Lower leg skin (tissue), 4 donors: ENCODE results near the gene TFAP2E. TPM values are rescaled to one million over a fixed set of nuclear protein-coding genes. Genes with fewer than 3 reads are reported as not detected.

ENCODE experiments used
- DNase-seq, 2 donors: peaks; one replicate each; pipeline ENCODE4 v3.0.0-alpha.2; 2019; ENCODE audit warnings: low spot score in 2 of 2
- H3K4me3 ChIP-seq: fragments of 200-600 bp; sonication (generic); 2 replicates; pipeline ENCODE4 v1.5.1; 2017; ENCODE audit warnings: mild to moderate bottlenecking, low read depth; ENCODE audit not compliant: poor library complexity, severe bottlenecking
- CTCF ChIP-seq, 3 donors: fragments of 450-650 bp; IDR thresholded peaks; one replicate each; pipeline ENCODE4 v1.5.1; 2016; ENCODE audit warnings: antibody characterized with exemption in 3 of 3, mild to moderate bottlenecking in 3 of 3, moderate library complexity in 2 of 3
- POLR2A ChIP-seq, 2 donors: fragments of 450-650 bp; IDR thresholded peaks; one replicate each; pipeline ENCODE4 v1.6.1; 2016 to 2017; ENCODE audit warnings: antibody characterized with exemption in 2 of 2, mild to moderate bottlenecking in 1 of 2, moderate library complexity in 1 of 2
- WGBS, 2 donors: methylation state at CpG; one replicate each; pipeline ENCODE4 v1.1.5; 2018; 5-methylcytosine and 5-hydroxymethylcytosine counted together
- intact Hi-C: fragments of 100-400 bp; cut with DNase I; formaldehyde crosslinking; loops from one replicate; pipeline ENCODE4 v1.15.0; 2023; ENCODE audit warnings: low total_unique reads
- total RNA-seq, 4 donors: library from RNA; depleted of rRNA; stranded (reverse); fragments of >200 nt; gene quantifications; one replicate each; pipeline ENCODE4 v1.1.0, GENCODE V29; 2016

The TFAP2E gene
- total RNA-seq, result 1 to 10 TPM; 4.2 to 5.7 (median 4.8) TPM

GRCh38 chr1:35573198-35574124, at the start of gene TFAP2E:
Gene TFAP2E, plus strand, starts transcription at chr1:35573314. Its CDS starts 264 bp downstream, at chr1:35573578.
- TF ChIP-seq CTCF (IDR thresholded peaks at IDR 0.05) (no peak), POLR2A (IDR thresholded peaks at IDR 0.05) (no peak)
- peak within 1 kb of the TSS; percentile 47 for H3K4me3 ChIP-seq
- intact Hi-C loops, result loop anchor here (5.0 kb wide), 1 partner anchor 144 kb away; the partner anchor contains the start of gene C1orf216

GRCh38 chr1:35524106-35524505, 49.0 kb upstream of the TFAP2E start:
- TF ChIP-seq CTCF (IDR thresholded peaks at IDR 0.05) (no peak), POLR2A (IDR thresholded peaks at IDR 0.05) (no peak)
- no peak for DNase-seq
- H3K4me3 ChIP-seq, result no peak overlapping the region
- intact Hi-C loops, result no loop called here
- WGBS, 2 donors, result 60 to 63% methylated on average over 2 of the region's 2 CpGs

More at GRCh38 chr1:35573198-35574124, at the start of gene TFAP2E:
- DNase-seq, result peak in 1 of 2 donors; percentile 89
- 24 to 31% methylated on average over 57 to 62 of the region's 95 CpGs for WGBS, 2 donors

- WGBS, 2 donors, result 78 to 79% methylated on average over 5 of the region's 5 CpGs
- no peak for TF ChIP-seq POLR2A (IDR thresholded peaks at IDR 0.05)
- TF ChIP-seq CTCF (IDR thresholded peaks at IDR 0.05), result no peak
- DNase-seq, result no peak
- intact Hi-C loops, result no loop called here
- no peak overlapping the region for H3K4me3 ChIP-seq
Measured at GRCh38 chr1:35530168-35530567, 42.9 kb upstream of the TFAP2E start.

GRCh38 chr1:35530946-35531345, 42.2 kb upstream of the TFAP2E start:
- intact Hi-C loops, result no loop called here
- TF ChIP-seq POLR2A (IDR thresholded peaks at IDR 0.05), result no peak
- no peak for TF ChIP-seq CTCF (IDR thresholded peaks at IDR 0.05)
- 95 to 100% methylated on average over 2 of the region's 2 CpGs for WGBS, 2 donors
- DNase-seq, result no peak
- no peak overlapping the region for H3K4me3 ChIP-seq

GRCh38 chr1:35531368-35531767, 41.7 kb upstream of the TFAP2E start:
- TF ChIP-seq POLR2A (IDR thresholded peaks at IDR 0.05) (no peak), CTCF (IDR thresholded peaks at IDR 0.05) (no peak)
- WGBS, 2 donors, result 79 to 87% methylated on average over 6 of the region's 6 CpGs
- DNase-seq, result no peak
- H3K4me3 ChIP-seq, result no peak overlapping the region
- intact Hi-C loops, result no loop called here
